ENCODE results near the gene DYNLL2.
"Not testable (repeated sequence)": the region's sequence is repeated elsewhere in the genome, so short reads cannot be mapped to it uniquely, and the experiment has no call there.

- TF ChIP-seq, protein P1, sequence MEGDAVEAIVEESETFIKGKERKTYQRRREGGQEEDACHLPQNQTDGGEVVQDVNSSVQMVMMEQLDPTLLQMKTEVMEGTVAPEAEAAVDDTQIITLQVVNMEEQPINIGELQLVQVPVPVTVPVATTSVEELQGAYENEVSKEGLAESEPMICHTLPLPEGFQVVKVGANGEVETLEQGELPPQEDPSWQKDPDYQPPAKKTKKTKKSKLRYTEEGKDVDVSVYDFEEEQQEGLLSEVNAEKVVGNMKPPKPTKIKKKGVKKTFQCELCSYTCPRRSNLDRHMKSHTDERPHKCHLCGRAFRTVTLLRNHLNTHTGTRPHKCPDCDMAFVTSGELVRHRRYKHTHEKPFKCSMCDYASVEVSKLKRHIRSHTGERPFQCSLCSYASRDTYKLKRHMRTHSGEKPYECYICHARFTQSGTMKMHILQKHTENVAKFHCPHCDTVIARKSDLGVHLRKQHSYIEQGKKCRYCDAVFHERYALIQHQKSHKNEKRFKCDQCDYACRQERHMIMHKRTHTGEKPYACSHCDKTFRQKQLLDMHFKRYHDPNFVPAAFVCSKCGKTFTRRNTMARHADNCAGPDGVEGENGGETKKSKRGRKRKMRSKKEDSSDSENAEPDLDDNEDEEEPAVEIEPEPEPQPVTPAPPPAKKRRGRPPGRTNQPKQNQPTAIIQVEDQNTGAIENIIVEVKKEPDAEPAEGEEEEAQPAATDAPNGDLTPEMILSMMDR (IDR thresholded peaks at IDR 0.05; ENCODE audit: insufficient read depth, low read depth, low read length): not testable (repeated sequence)
- not testable (repeated sequence) for TF ChIP-seq EZH2 (IDR thresholded peaks at IDR 0.05; ENCODE audit: insufficient read depth, low read length)
Observed at GRCh38 chr17:58044256-58044655, 39.0 kb upstream of the DYNLL2 start.

All from astrocyte (in vitro differentiated cells and primary cell).